Stimulated activated CD8-positive, alpha-beta memory T cell treated with anti-CD3 and anti-CD28 coated beads, Interleukin-4, amount 100 ng/mL, for 48 hours (primary cell): ENCODE data around the gene MYL6.
A peak's percentile ranks its signal among the peaks of the same experiment; 100 is the strongest.
"Not testable (repeated sequence)": the region's sequence is repeated elsewhere in the genome, so short reads cannot be mapped to it uniquely, and the experiment has no call there.

ENCODE experiments used
- DNase-seq: peaks from one replicate; pipeline ENCODE4 v3.0.0-alpha.2; 2020

The MYL6 gene

DNA sequence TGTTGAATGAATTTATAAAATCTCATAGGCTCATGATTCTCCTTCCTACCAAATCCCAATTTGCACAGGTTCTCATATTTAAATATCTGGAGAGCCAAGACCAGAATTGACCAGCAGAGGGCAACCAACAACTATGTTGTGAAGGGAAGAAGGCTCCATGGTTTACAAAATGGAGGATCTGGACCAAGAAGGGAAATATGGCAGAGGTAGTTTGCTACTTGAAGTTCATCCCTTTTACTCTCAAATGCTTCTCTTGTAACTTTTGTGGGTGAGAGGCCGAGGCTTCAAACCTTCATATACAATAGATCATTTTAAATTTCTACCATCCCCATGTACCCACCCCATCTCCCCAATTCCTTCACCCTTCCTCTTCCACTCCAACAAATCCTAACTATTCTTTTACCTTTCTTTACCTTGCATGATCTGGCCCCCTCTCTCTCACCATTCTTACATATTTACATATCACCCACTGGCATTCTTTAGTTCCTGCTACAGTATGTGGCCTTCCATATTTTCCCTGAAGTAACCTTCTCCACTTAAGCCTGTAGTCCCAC, 34.9 kb downstream of the MYL6 start:
- DNase-seq: peak; percentile 83

- not testable (repeated sequence) for DNase-seq
Measured at GRCh38 chr12:56196818-56197550, 38.8 kb downstream of the MYL6 start.

- DNase-seq: no peak
Measured at GRCh38 chr12:56197921-56198635, 39.9 kb downstream of the MYL6 start.

GRCh38 chr12:56198836-56199235, 40.7 kb downstream of the MYL6 start:
- DNase-seq: no peak

DNA sequence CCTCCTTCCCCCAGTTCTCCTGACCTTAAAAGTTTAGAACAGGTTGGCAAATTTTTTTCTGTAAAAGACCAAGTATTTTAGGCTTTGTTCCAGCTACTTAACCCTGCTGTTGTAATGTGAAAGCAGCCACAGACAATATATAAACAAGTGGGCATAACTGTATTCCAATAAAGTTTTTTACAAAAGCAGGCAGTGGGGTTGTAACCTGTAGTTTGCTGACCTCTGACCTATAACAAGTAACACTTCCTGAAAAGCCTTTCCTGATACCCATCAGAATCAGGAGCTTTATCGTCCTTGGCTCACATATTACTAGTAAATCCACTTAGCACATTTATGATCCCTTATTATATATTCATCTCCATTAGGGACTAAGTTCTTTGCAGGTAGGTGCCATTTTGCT, 44.2 kb downstream of the MYL6 start:
- no peak for DNase-seq

DNA sequence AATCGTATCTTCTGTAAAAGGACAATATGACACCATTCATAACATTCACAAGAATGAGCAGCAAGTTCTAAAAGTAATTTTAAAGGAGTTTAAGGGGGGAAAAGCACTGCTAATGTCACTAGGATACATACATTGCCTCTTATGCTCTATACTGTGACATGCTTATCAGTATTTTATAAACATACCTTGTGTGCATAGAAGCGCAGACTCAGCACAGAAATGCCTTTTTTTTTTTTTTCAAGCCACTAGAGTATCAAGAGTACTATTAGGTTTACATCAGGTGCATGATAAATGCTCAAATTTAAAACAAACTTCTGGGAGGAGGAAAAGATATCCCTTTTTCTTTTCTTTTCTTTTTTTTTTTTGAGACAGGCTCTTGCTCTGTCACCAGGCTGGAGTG, 44.7 kb downstream of the MYL6 start:
- no peak for DNase-seq

DNA sequence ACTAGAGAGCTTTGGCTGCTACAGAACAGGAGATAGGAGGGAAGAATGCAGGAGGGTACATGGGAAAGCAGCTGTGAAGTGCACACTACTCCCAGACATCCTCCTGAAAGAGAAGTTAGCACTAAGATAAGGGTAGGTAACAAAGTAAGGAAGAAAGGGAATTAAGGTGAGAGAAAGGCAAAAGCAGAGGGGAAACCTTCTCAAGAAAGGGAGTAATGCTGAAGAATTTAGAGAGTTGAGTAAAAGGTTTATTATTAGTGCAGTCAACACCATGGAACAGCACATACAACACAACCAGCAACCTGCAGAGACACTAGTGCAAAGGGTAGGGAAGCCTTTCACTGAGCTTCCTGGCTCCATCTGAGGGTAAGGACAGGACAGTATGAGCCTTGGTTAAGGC, 46.1 kb downstream of the MYL6 start:
- no peak for DNase-seq

- no peak for DNase-seq
Measured at GRCh38 chr12:56205445-56205844, 47.3 kb downstream of the MYL6 start.

GRCh38 chr12:56206452-56207166, 48.5 kb downstream of the MYL6 start:
- DNase-seq: peak; percentile 59

DNA sequence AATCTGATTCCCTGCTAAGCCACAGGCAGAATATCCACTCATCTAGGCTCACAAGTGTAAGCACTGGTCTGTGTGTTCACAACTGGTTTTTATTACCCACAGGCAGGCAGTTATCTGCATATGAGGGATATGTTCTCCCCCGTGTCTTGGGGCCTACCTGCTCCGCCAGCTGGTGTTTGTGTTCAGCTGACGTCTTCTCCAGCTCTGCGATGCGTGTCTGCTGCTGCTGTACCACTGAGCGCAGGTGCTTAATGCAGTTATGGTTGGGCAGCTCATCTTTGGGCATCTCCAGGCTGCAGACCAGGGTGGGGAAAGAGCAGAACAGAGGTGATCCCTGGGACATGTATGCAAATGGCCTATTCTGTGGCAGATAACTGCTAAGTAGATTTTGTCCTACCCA, 49.8 kb downstream of the MYL6 start:
- DNase-seq: no peak
